Nephron progenitor cell (in vitro differentiated cells): ENCODE measurements around the gene AHI1.

Experiments used
- DNase-seq: peaks from one replicate; pipeline ENCODE4 v3.0.0; 2021
- H3K27ac Mint-ChIP-seq: 2 replicates; pipeline ENCODE4 v1.8.0; 2021; ENCODE audit warnings: mild to moderate bottlenecking, moderate library complexity, mixed read lengths
- H3K27me3 Mint-ChIP-seq: 2 replicates; pipeline ENCODE4 v1.8.0; 2021; ENCODE audit warnings: mild to moderate bottlenecking, low read depth, mixed read lengths; ENCODE audit not compliant: poor library complexity
- H3K36me3 Mint-ChIP-seq: 2 replicates; pipeline ENCODE4 v1.8.0; 2021; ENCODE audit warnings: low read depth, mixed read lengths
- H3K4me1 Mint-ChIP-seq: 2 replicates; pipeline ENCODE4 v1.8.0; 2021; ENCODE audit warnings: mixed read lengths
- H3K4me3 Mint-ChIP-seq: 2 replicates; pipeline ENCODE4 v1.8.0; 2021; ENCODE audit warnings: mild to moderate bottlenecking, moderate library complexity, mixed read lengths
- H3K9me3 Mint-ChIP-seq: 2 replicates; pipeline ENCODE4 v1.8.0; 2021; ENCODE audit warnings: mild to moderate bottlenecking, moderate library complexity, mixed read lengths
- TF ChIP-seq, protein P1 (sequence below): fragments of 200-600 bp; sonication (generic); IDR thresholded peaks from 2 replicates; pipeline ENCODE4 v1.5.0; 2021; ENCODE audit warnings: antibody characterized with exemption

Gene AHI1

DNA sequence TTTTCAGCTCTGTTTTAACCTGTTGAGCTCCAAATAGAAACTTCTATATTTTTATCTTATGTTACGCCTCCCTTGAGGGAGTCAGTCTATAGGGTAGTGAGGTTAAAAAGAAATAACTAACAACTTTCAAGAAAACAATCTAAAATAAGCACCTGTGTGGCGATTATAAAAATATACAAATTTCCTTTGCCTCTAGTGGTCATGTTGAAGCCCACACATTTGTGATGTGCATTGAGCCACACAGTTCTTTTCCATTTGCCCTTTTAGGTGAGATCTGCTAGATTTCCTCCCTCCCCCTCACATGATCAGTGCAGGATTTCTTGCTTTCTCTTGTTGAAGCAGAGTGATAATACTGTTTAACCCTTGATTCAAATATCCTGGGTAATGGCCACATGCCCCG is 232.3 kb downstream of the AHI1 start:
- DNase-seq: no peak
- H3K9me3 Mint-ChIP-seq: peaks cover 9% of the 10 kb centered on the region

DNA sequence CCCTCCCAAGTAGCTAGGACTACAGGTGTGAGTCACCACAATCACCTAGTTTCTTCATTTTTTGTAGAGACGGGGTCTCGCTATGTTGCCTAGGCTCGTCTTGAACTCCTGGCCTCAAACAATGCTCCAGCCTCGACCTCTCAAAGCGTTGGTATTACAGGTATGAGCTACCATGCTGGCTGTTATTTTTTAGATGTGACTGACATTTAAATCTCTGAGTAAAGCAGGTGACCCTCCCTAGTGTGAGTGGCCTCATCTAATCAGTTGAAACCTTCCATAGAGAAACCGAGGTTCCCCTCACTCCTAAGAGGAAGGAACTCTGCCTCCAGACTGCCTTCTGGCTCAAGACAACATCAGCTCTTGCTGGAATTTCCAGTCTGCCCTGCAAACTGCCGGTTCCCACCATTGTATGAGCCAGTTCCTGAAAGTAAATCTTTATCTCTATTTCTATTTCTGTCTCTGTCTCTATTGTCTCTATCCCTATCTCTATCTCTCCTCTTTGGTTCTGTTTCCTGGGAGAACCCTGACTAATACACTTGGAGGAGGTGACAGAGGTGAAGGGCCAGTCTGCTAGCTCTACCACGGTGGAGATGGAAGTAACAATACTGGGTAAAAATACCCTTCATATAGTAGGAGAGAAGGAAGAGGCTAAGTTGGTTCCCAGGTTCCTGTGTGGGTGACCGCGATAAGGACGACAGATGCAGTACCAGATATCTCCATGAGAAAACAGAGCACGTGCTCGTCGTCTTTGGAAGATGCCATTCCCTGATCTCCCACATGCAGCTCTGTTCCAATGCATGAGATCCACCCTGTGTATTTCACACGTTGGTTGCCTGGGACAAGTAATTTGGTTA is 235.4 kb downstream of the AHI1 start:
- Mint-ChIP-seq H3K4me3 (no peak overlapping the region), H3K4me1 (peaks cover 15% of the 10 kb centered on the region), H3K9me3 (peaks cover 9% of the 10 kb centered on the region), H3K36me3 (no peaks in the 10 kb centered on the region), H3K27me3 (peaks cover 4% of the 10 kb centered on the region), H3K27ac (no peak overlapping the region)
- TF ChIP-seq, protein P1, sequence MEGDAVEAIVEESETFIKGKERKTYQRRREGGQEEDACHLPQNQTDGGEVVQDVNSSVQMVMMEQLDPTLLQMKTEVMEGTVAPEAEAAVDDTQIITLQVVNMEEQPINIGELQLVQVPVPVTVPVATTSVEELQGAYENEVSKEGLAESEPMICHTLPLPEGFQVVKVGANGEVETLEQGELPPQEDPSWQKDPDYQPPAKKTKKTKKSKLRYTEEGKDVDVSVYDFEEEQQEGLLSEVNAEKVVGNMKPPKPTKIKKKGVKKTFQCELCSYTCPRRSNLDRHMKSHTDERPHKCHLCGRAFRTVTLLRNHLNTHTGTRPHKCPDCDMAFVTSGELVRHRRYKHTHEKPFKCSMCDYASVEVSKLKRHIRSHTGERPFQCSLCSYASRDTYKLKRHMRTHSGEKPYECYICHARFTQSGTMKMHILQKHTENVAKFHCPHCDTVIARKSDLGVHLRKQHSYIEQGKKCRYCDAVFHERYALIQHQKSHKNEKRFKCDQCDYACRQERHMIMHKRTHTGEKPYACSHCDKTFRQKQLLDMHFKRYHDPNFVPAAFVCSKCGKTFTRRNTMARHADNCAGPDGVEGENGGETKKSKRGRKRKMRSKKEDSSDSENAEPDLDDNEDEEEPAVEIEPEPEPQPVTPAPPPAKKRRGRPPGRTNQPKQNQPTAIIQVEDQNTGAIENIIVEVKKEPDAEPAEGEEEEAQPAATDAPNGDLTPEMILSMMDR: no peak
- DNase-seq: no peak

More for the DNA sequence above, 232.3 kb downstream of the AHI1 start:
- Mint-ChIP-seq H3K27me3 (peaks cover 13% of the 10 kb centered on the region), H3K4me3 (no peak overlapping the region), H3K36me3 (no peaks in the 10 kb centered on the region), H3K4me1 (peaks cover 4% of the 10 kb centered on the region), H3K27ac (no peak overlapping the region)
- TF ChIP-seq, protein P1: no peak

GRCh38 chr6:135260612-135261011 is 236.9 kb downstream of the AHI1 start:
- Mint-ChIP-seq H3K4me3 (no peak overlapping the region), H3K27ac (no peak overlapping the region), H3K9me3 (peaks cover 7% of the 10 kb centered on the region), H3K36me3 (no peaks in the 10 kb centered on the region), H3K27me3 (peaks cover 4% of the 10 kb centered on the region), H3K4me1 (peaks cover 14% of the 10 kb centered on the region)
- no peak for DNase-seq
- TF ChIP-seq, protein P1: no peak

GRCh38 chr6:135258970-135259369 is 238.6 kb downstream of the AHI1 start:
- TF ChIP-seq, protein P1: no peak
- Mint-ChIP-seq H3K27ac (no peak overlapping the region), H3K27me3 (peaks cover 11% of the 10 kb centered on the region), H3K4me3 (no peak overlapping the region), H3K9me3 (no peaks in the 10 kb centered on the region), H3K4me1 (peaks cover 10% of the 10 kb centered on the region), H3K36me3 (no peaks in the 10 kb centered on the region)
- no peak for DNase-seq

- Mint-ChIP-seq H3K9me3 (no peaks in the 10 kb centered on the region), H3K27me3 (peaks cover 13% of the 10 kb centered on the region), H3K4me1 (peaks cover 10% of the 10 kb centered on the region), H3K36me3 (no peaks in the 10 kb centered on the region), H3K27ac (no peak overlapping the region), H3K4me3 (no peak overlapping the region)
- TF ChIP-seq, protein P1: no peak
- DNase-seq: no peak
Measured at GRCh38 chr6:135257631-135258405, 239.7 kb downstream of the AHI1 start.
